SK-N-SH treated with all-trans-retinoic acid at 6 μM for 48 hours (cell line): ENCODE results near the gene SNX18.

ENCODE experiments used
- ATAC-seq: fragments of 200-7000 bp; cut with Tn5 transposase; 3 replicates; pipeline ENCODE4 v1.9.1; 2020; ENCODE audit warnings: mild to moderate bottlenecking, moderate library complexity
- ARNTL ChIP-seq: fragments of 450-650 bp; formaldehyde crosslinking; IDR thresholded peaks from 2 replicates; pipeline ENCODE4 v1.5.0; 2020; ENCODE audit warnings: low read depth, mild to moderate bottlenecking, moderate library complexity, borderline replicate concordance
- BACH2 ChIP-seq: fragments of 250-450 bp; sonication (Bioruptor Pico); IDR thresholded peaks from 2 replicates; pipeline ENCODE4 v1.9.0; 2021; ENCODE audit warnings: mild to moderate bottlenecking, borderline replicate concordance
- CREB5 ChIP-seq: fragments of 250-450 bp; sonication (Bioruptor Pico); IDR thresholded peaks from 2 replicates; pipeline ENCODE4 v1.5.1; 2020; ENCODE audit warnings: low read depth, mild to moderate bottlenecking, moderate library complexity
- CSDC2 ChIP-seq: fragments of 250-450 bp; sonication (Bioruptor Pico); IDR thresholded peaks from 2 replicates; pipeline ENCODE4 v1.5.0; 2020; ENCODE audit warnings: mild to moderate bottlenecking, moderate library complexity
- CSRNP3 ChIP-seq: fragments of 250-450 bp; sonication (Bioruptor Pico); IDR thresholded peaks from 2 replicates; pipeline ENCODE4 v1.5.1; 2021; ENCODE audit warnings: mild to moderate bottlenecking, moderate library complexity
- ESRRG ChIP-seq: fragments of 250-450 bp; sonication (Bioruptor Pico); IDR thresholded peaks from 2 replicates; pipeline ENCODE4 v1.6.1; 2021; ENCODE audit warnings: mild to moderate bottlenecking
- GLIS3 ChIP-seq: fragments of 250-450 bp; sonication (Bioruptor Pico); IDR thresholded peaks from 2 replicates; pipeline ENCODE4 v1.5.0; 2020; ENCODE audit warnings: mild to moderate bottlenecking, moderate library complexity
- ISL1 ChIP-seq: fragments of 250-450 bp; sonication (Bioruptor Pico); IDR thresholded peaks from 2 replicates; pipeline ENCODE4 v2.1.2; 2022; ENCODE audit warnings: mild to moderate bottlenecking, moderate library complexity
- OSR1 ChIP-seq: fragments of 250-450 bp; sonication (Bioruptor Pico); IDR thresholded peaks from 2 replicates; pipeline ENCODE4 v1.8.0; 2022; ENCODE audit warnings: moderate library complexity, mild to moderate bottlenecking, inconsistent platforms
- PATZ1 ChIP-seq: fragments of 250-450 bp; sonication (Bioruptor Pico); IDR thresholded peaks from 2 replicates; pipeline ENCODE4 v1.8.0; 2020; ENCODE audit warnings: mild to moderate bottlenecking, moderate library complexity, borderline replicate concordance
- POU6F1 ChIP-seq: fragments of 250-450 bp; sonication (Bioruptor Pico); IDR thresholded peaks from 2 replicates; pipeline ENCODE4 v1.8.0; 2021; ENCODE audit warnings: low read depth, mild to moderate bottlenecking, moderate library complexity, borderline replicate concordance
- PPARA ChIP-seq: fragments of 250-450 bp; sonication (Bioruptor Pico); IDR thresholded peaks from 2 replicates; pipeline ENCODE4 v1.5.0; 2020; ENCODE audit warnings: mild to moderate bottlenecking, borderline replicate concordance
- RARB ChIP-seq: fragments of 250-450 bp; sonication (Bioruptor Pico); IDR thresholded peaks from 2 replicates; pipeline ENCODE4 v1.8.0; 2021; ENCODE audit warnings: mild to moderate bottlenecking, moderate library complexity
- SNAI2 ChIP-seq: fragments of 250-450 bp; sonication (Bioruptor Pico); IDR thresholded peaks from 2 replicates; pipeline ENCODE4 v1.5.0; 2020; ENCODE audit warnings: mild to moderate bottlenecking, moderate library complexity
- TCF4 ChIP-seq: fragments of 250-450 bp; sonication (Bioruptor Pico); IDR thresholded peaks from 2 replicates; pipeline ENCODE4 v1.8.0; 2021; ENCODE audit warnings: mild to moderate bottlenecking, moderate library complexity, borderline replicate concordance
- TOX ChIP-seq: fragments of 250-450 bp; sonication (Bioruptor Pico); IDR thresholded peaks from 2 replicates; pipeline ENCODE4 v1.8.0; 2021; ENCODE audit warnings: mild to moderate bottlenecking, moderate library complexity, borderline replicate concordance
- ZC3H10 ChIP-seq: fragments of 250-450 bp; sonication (Bioruptor Pico); IDR thresholded peaks from 2 replicates; pipeline ENCODE4 v1.5.1; 2021; ENCODE audit warnings: mild to moderate bottlenecking, moderate library complexity
- ZFP3 ChIP-seq: fragments of 250-450 bp; sonication (Bioruptor Pico); IDR thresholded peaks from 2 replicates; pipeline ENCODE4 v1.5.0; 2020; ENCODE audit warnings: mild to moderate bottlenecking, moderate library complexity
- ZFP30 ChIP-seq: fragments of 450-650 bp; formaldehyde crosslinking; IDR thresholded peaks from 2 replicates; pipeline ENCODE4 v1.5.0; 2022; ENCODE audit warnings: mild to moderate bottlenecking, moderate library complexity
- ZNF565 ChIP-seq: fragments of 450-650 bp; formaldehyde crosslinking; conservative IDR thresholded peaks from 2 replicates; pipeline ENCODE4 v1.5.0; 2020; ENCODE audit warnings: low read depth, mild to moderate bottlenecking, moderate library complexity
- ZNF70 ChIP-seq: fragments of 450-650 bp; formaldehyde crosslinking; IDR thresholded peaks from 2 replicates; pipeline ENCODE4 v1.5.0; 2020; ENCODE audit warnings: mild to moderate bottlenecking, moderate library complexity
- ZNF8 ChIP-seq: fragments of 450-650 bp; formaldehyde crosslinking; IDR thresholded peaks from 2 replicates; pipeline ENCODE4 v1.5.0; 2020; ENCODE audit warnings: mild to moderate bottlenecking, moderate library complexity

SNX18 gene

GRCh38 chr5:54577528-54577927, 60.0 kb downstream of the SNX18 start (continued):
- TF ChIP-seq CREB5 (CRISPR knock-in tag) = no peak
- TF ChIP-seq ISL1 (CRISPR knock-in tag) = no peak
- TF ChIP-seq CSRNP3 (CRISPR knock-in tag) = no peak
- no peak for TF ChIP-seq ZNF70 (CRISPR knock-in tag)
- TF ChIP-seq ZFP3 (CRISPR knock-in tag) = no peak
- TF ChIP-seq BACH2 = no peak
- TF ChIP-seq OSR1 (CRISPR knock-in tag) = no peak
- TF ChIP-seq, all 23 proteins: peak for 0

GRCh38 chr5:54577937-54578653, 60.5 kb downstream of the SNX18 start:
- ATAC-seq = no peak
- TF ChIP-seq CSDC2 (CRISPR knock-in tag) (no peak), POU6F1 (CRISPR knock-in tag) (no peak), ARNTL (CRISPR knock-in tag) (no peak), TOX (CRISPR knock-in tag) (no peak), GLIS3 (CRISPR knock-in tag) (no peak), PATZ1 (no peak), CSRNP3 (CRISPR knock-in tag) (no peak), ZC3H10 (CRISPR knock-in tag) (no peak), BACH2 (no peak), ZNF565 (CRISPR knock-in tag) (no peak), PPARA (CRISPR knock-in tag) (no peak), RARB (CRISPR knock-in tag) (no peak)

- no peak for ATAC-seq
- TF ChIP-seq ZC3H10 (CRISPR knock-in tag) = no peak
- TF ChIP-seq SNAI2 (CRISPR knock-in tag) = no peak
- no peak for TF ChIP-seq TCF4
- TF ChIP-seq CSRNP3 (CRISPR knock-in tag) = no peak
- TF ChIP-seq OSR1 (CRISPR knock-in tag) = no peak
- no peak for TF ChIP-seq ZNF8 (CRISPR knock-in tag)
- no peak for TF ChIP-seq ESRRG (CRISPR knock-in tag)
- no peak for TF ChIP-seq CSDC2 (CRISPR knock-in tag)
- TF ChIP-seq POU6F1 (CRISPR knock-in tag) = no peak
- no peak for TF ChIP-seq ZFP3 (CRISPR knock-in tag)
- TF ChIP-seq GLIS3 (CRISPR knock-in tag) = no peak
- no peak for TF ChIP-seq ZNF70 (CRISPR knock-in tag)
- no peak for TF ChIP-seq ZFP30 (CRISPR knock-in tag)
- no peak for TF ChIP-seq ISL1 (CRISPR knock-in tag)
- no peak for TF ChIP-seq PATZ1
These were observed 62.2 kb downstream of the SNX18 start for GRCh38 chr5:54579591-54580295.
